CD4-positive, alpha-beta T cell (primary cell): Measurements from ENCODE around the gene PLCB2. TPM values are rescaled to one million over a fixed set of nuclear protein-coding genes. Genes with fewer than 3 reads are reported as not detected.

Experiments
- ATAC-seq: fragments of 200-7000 bp; cut with Tn5 transposase; one replicate; pipeline ENCODE4 v1.10.0; 2022; ENCODE audit warnings: mild to moderate bottlenecking; ENCODE audit not compliant: poor library complexity
- CTCF ChIA-PET: fragments of 350-600 bp; sonication (Branson Sonifier 250); formaldehyde crosslinking; loops from one replicate; lab custom pipeline; 2021; ENCODE audit warnings: antibody characterized with exemption, inconsistent platforms; lab: Charles Lee
- POLR2A ChIA-PET: fragments of 350-600 bp; sonication (Branson Sonifier 250); formaldehyde crosslinking; loops from one replicate; lab custom pipeline; 2021; ENCODE audit warnings: antibody characterized with exemption, inconsistent platforms; lab: Charles Lee
- DNase-seq, 14 experiments: peaks; one replicate each; pipeline ENCODE4 v3.0.0-alpha.2; 2013 to 2020; ENCODE audit warnings: mixed read lengths in 2 of 14
- H3K27ac ChIP-seq, 2 donors: one replicate each; pipeline versions ENCODE4 v1.5.1 to v1.7.0; 2013; ENCODE audit warnings: low read length in 2 of 2, low read depth in 1 of 2, mild to moderate bottlenecking in 1 of 2
- H3K27me3 ChIP-seq, 2 experiments: 1 replicate in 1 of 2; 2 replicates in 1 of 2; pipeline versions ENCODE4 v1.6.1 to v1.7.0; 2013; ENCODE audit warnings: low read length in 2 of 2, control low read depth in 1 of 2, mild to moderate bottlenecking in 1 of 2, moderate library complexity in 1 of 2; ENCODE audit not compliant: insufficient read depth in 2 of 2, control insufficient read depth in 1 of 2
- H3K36me3 ChIP-seq: one replicate; pipeline ENCODE4 v1.6.1; 2013; ENCODE audit warnings: low read length, control low read depth; ENCODE audit not compliant: insufficient read depth
- H3K4me1 ChIP-seq: one replicate; pipeline ENCODE4 v1.6.1; 2013; ENCODE audit warnings: low read length, control low read depth; ENCODE audit not compliant: insufficient read depth
- H3K4me3 ChIP-seq: one replicate; pipeline ENCODE4 v1.5.1; 2013; ENCODE audit warnings: mild to moderate bottlenecking, low read length, moderate library complexity
- H3K9me3 ChIP-seq, 2 experiments: 1 replicate in 1 of 2; 2 replicates in 1 of 2; pipeline versions ENCODE4 v1.6.1 to v1.7.0; 2013; ENCODE audit warnings: low read length in 2 of 2, mild to moderate bottlenecking in 2 of 2, control low read depth in 1 of 2, moderate library complexity in 1 of 2; ENCODE audit not compliant: control insufficient read depth in 1 of 2, insufficient read depth in 1 of 2
- H3K27ac Mint-ChIP-seq: one replicate; pipeline ENCODE4 v1.8.0; 2020; ENCODE audit warnings: mixed read lengths
- H3K27me3 Mint-ChIP-seq: one replicate; pipeline ENCODE4 v1.8.0; 2021; ENCODE audit warnings: mixed read lengths
- H3K36me3 Mint-ChIP-seq: one replicate; pipeline ENCODE4 v1.8.0; 2021; ENCODE audit warnings: low read depth, mixed read lengths
- H3K4me1 Mint-ChIP-seq: one replicate; pipeline ENCODE4 v1.8.0; 2021; ENCODE audit warnings: low read depth, mixed read lengths
- H3K4me3 Mint-ChIP-seq: one replicate; pipeline ENCODE4 v1.8.0; 2020; ENCODE audit warnings: mild to moderate bottlenecking, mixed read lengths
- H3K9me3 Mint-ChIP-seq: one replicate; pipeline ENCODE4 v1.8.0; 2020; ENCODE audit warnings: mixed read lengths
- CTCF ChIP-seq: fragments of 200-600 bp; IDR thresholded peaks from one replicate; pipeline ENCODE4 v1.8.0; 2022; ENCODE audit warnings: antibody characterized with exemption, mild to moderate bottlenecking
- intact Hi-C, 2 experiments: fragments of 100-400 bp; cut with DNase I in 1 of 2; cut with micrococcal nuclease in 1 of 2; formaldehyde crosslinking; loops; one replicate each; pipeline versions ENCODE4 v1.15.1 to v1.9.0; 2023 to 2025; cut with DNase I, micrococcal nuclease
- total RNA-seq, 174 experiments: library from RNA in 2 of 174; stranded (reverse) in 2 of 174; gene quantifications; one replicate each; pipeline ENCODE4 v1.2.3 and lab custom pipeline; 2021 to 2026

PLCB2 gene
- total RNA-seq, 2 experiments from 2014 or later: 206 to 222 TPM

- Mint-ChIP-seq H3K4me3 (no peak overlapping the region), H3K27me3 (peaks cover 36% of the 10 kb centered on the region), H3K4me1 (peaks cover 9% of the 10 kb centered on the region), H3K9me3 (no peaks in the 10 kb centered on the region), H3K36me3 (no peaks in the 10 kb centered on the region), H3K27ac (no peak overlapping the region)
- ChIA-PET CTCF (interaction anchor here (0.6 to 3.8 kb wide), 19 partner anchors 8 to 497 kb away, joined by 3 to 45 read pairs (median 5); partner anchors contain the start of genes FSIP1, INAFM2 and PLCB2), POLR2A (interaction anchor here (0.6 to 3.5 kb wide), 3 partner anchors 29 to 58 kb away, joined by 3 to 34 read pairs (median 6); partner anchors contain the start of gene PLCB2)
- Histone ChIP-seq H3K4me1 (peaks cover 27% of the 10 kb centered on the region), H3K27ac (no peak overlapping the region), H3K27me3 (peaks cover 32 to 44% of the 10 kb centered on the region in 2 experiments), H3K36me3 (no peaks in the 10 kb centered on the region), H3K4me3 (no peak overlapping the region), H3K9me3 (peaks cover 0 to 12% of the 10 kb centered on the region in 2 experiments)
- peak; percentile 25 for ATAC-seq
- peak; percentile 95 for TF ChIP-seq CTCF
- peak; percentile 42 to 82 (median 62) for DNase-seq
- intact Hi-C loops: loop anchor here (1.0 to 10.0 kb wide), 6 partner anchors 31 to 1575 kb away; partner anchors contain the start of gene INAFM2 (in 1 of the 2)
Measured at GRCh38 chr15:40279437-40280141, 28.1 kb downstream of the PLCB2 start.

GRCh38 chr15:40278026-40278425, 29.7 kb downstream of the PLCB2 start:
- Mint-ChIP-seq H3K27ac (no peak overlapping the region), H3K9me3 (no peaks in the 10 kb centered on the region), H3K4me3 (no peak overlapping the region), H3K36me3 (no peaks in the 10 kb centered on the region), H3K4me1 (peaks cover 12% of the 10 kb centered on the region), H3K27me3 (peaks cover 38% of the 10 kb centered on the region)
- Histone ChIP-seq H3K36me3 (no peaks in the 10 kb centered on the region), H3K27me3 (peaks cover 32 to 39% of the 10 kb centered on the region in 2 experiments), H3K27ac (no peak overlapping the region), H3K4me1 (peaks cover 23% of the 10 kb centered on the region), H3K4me3 (no peak overlapping the region), H3K9me3 (peaks cover 0 to 16% of the 10 kb centered on the region in 2 experiments)
- ChIA-PET POLR2A (interaction anchor here (3.5 kb wide), 1 partner anchor 30 kb away, joined by 34 read pairs; the partner anchor contains the start of gene PLCB2), CTCF (interaction anchor here (2.4 to 3.8 kb wide), 3 partner anchors 32 to 144 kb away, joined by 13 to 45 read pairs (median 43); partner anchors contain the start of gene PLCB2)
- intact Hi-C loops: loop anchor here in 1 of 2 experiments (10.0 kb wide), 1 partner anchor 1573 kb away; no protein-coding TSS in a partner anchor
- DNase-seq: no peak
- no peak for TF ChIP-seq CTCF
- ATAC-seq: no peak

GRCh38 chr15:40277471-40277870, 30.3 kb downstream of the PLCB2 start:
- ChIA-PET CTCF (interaction anchor here (2.4 to 3.8 kb wide), 3 partner anchors 32 to 145 kb away, joined by 13 to 45 read pairs (median 43); partner anchors contain the start of gene PLCB2), POLR2A (interaction anchor here (3.5 kb wide), 1 partner anchor 31 kb away, joined by 34 read pairs; the partner anchor contains the start of gene PLCB2)
- no peak overlapping the region for H3K27ac ChIP-seq
- H3K4me1 Mint-ChIP-seq: peaks cover 12% of the 10 kb centered on the region
- H3K4me3 ChIP-seq: no peak overlapping the region
- H3K4me1 ChIP-seq: peaks cover 18% of the 10 kb centered on the region
- no peaks in the 10 kb centered on the region for H3K36me3 ChIP-seq
- peaks cover 0 to 16% of the 10 kb centered on the region in 2 experiments for H3K9me3 ChIP-seq
- H3K27me3 Mint-ChIP-seq: peaks cover 38% of the 10 kb centered on the region
- no peaks in the 10 kb centered on the region for H3K36me3 Mint-ChIP-seq
- DNase-seq (peak in 2 of 14 experiments; percentile 37 to 46), ATAC-seq (no peak)
- TF ChIP-seq CTCF: no peak
- no peak overlapping the region for H3K27ac Mint-ChIP-seq
- H3K4me3 Mint-ChIP-seq: no peak overlapping the region
- peaks cover 32 to 39% of the 10 kb centered on the region in 2 experiments for H3K27me3 ChIP-seq
- intact Hi-C loops: loop anchor here in 1 of 2 experiments (10.0 kb wide), 1 partner anchor 1573 kb away; no protein-coding TSS in a partner anchor
- H3K9me3 Mint-ChIP-seq: no peaks in the 10 kb centered on the region
